ENCODE results near the gene M1AP.

M1AP gene

DNA sequence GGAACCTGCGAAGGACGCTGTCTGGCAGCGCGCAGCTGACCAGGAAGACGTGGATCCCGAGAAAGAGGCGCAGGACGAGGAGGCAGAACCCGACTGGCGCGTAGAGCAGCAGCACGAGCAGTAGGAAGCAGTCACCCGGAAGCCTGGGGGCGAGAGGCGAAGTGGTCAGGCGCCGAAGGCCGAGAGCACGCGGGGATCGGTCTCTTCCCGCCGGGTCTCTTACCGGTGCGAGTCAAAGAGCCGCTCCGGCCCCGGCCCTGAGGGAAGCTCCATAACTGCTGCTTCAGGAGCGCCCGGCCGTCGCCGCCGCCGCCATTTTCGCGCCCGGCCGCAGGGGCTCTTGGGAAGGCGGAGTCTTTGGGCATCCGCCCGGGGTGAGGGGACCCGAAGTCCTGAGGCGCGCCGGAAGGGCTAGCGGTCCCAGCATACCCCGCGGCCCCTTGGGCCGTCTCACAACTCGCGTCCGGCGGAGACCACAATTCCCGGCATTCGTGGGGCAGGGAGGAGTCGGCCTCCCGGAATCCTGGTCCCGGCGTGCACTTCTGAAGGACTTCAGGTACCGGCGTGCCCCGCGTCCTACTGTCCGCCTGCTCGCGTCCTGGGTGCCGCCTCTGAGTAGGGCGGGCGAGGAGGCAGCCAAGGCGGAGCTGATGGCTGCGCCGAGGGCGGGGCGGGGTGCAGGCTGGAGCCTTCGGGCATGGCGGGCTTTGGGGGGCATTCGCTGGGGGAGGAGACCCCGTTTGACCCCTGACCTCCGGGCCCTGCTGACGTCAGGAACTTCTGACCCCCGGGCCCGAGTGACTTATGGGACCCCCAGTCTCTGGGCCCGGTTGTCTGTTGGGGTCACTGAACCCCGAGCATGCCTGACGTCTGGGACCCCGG lies 118.5 kb downstream of the M1AP start, which contains the start of the genes AUP1 and HTRA2:
TSS of gene AUP1 (minus strand) at position 350 of the 882 bp plus-strand sequence. CDS start at position 273, 77 bp downstream.
TSS of gene HTRA2 (plus strand) at position 577 of the 882 bp plus-strand sequence. CDS start at position 651, 74 bp downstream.
- in situ Hi-C loops (cut with MboI; ENCODE audit: low sequenced_read_pairs) = loop anchor here (10.0 kb wide), 1 partner anchor 55 kb away; no protein-coding TSS in a partner anchor

DNA sequence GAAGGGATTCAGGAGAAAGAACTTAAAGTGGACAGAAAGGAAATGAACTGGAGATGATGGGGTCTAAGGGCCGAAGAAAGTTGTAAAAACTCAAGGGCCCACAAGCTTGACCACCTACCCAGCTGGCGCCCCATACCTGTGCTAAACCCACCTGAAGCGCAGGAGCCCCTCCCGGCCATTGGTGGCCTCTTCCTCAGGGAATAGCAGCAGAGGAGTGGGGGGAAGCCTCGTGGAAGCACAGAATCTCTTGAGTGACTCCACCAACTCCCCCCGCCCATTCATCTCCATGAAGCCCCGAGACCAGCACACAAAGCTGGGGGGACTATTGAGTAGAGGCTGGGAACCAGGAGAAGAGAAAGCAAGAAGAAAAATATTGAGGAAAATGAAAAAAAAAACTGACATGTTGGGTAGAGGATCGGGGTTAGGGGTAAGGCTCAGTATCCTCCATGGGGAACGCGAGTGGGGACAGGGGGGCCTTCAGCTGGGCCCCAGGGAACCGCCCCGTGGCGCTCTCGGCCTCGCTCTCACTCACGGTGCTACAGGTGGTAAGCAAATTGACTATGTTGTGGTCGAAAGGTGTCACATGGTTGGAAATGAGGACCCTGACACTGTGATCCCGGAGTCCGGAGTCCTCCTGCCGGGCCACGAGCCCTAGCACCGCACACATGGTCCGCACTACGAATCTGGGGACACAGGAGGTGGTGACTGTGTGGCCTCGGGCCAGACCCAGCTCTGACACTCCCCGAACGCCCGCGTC lies 119.4 kb downstream of the M1AP start:
- in situ Hi-C loops (cut with MboI; ENCODE audit: low sequenced_read_pairs) = no loop called here

DNA sequence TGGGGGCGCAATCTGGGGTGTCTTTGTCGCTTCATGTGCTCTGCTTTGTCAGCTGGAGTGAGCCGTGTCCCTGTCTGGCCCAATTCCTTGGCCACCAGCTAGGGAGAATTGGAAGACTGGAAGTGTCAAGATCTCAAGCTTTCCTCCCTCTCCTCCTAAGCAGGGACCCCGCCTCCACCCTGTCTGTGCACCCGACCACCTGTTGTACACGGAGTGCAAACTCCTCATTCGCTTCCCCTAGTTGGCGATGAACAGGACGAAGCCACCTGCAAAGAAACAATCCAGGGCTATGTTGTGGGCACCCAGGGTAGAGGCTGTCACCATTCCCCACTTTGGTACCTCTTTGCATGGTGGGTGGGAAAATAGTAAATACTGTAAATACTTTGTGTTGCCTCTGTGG lies 120.4 kb downstream of the M1AP start:
- in situ Hi-C loops (cut with MboI; ENCODE audit: low sequenced_read_pairs) = no loop called here

DNA sequence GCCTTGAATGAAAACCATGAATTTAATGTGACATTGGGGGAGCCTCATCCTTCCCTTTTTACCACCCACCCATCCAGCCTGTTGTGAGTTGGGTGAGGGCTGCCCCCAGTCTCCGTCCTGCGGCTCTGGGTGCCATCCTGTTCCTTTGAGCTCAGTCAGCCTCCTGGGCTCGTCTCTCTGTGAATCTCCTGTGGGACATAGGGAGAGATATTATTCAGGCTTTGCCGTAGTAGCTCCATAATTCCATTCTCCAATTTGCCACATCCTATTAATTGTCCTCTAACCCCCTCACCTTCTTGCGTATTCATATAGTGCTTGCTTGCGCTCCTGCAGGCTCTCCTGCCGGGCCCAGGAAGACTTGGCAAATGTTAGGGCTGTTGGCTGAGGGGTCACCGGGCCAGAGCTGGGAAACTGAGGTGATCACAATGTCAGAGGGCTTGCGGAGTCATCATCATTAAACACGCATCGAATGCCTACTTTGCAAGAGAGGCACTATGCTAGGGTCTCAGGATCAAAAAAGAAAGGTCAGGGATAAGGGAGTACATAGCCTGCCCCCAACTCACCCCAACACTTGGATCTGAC lies 121.4 kb downstream of the M1AP start:
- in situ Hi-C loops (cut with MboI; ENCODE audit: low sequenced_read_pairs) = no loop called here

DNA sequence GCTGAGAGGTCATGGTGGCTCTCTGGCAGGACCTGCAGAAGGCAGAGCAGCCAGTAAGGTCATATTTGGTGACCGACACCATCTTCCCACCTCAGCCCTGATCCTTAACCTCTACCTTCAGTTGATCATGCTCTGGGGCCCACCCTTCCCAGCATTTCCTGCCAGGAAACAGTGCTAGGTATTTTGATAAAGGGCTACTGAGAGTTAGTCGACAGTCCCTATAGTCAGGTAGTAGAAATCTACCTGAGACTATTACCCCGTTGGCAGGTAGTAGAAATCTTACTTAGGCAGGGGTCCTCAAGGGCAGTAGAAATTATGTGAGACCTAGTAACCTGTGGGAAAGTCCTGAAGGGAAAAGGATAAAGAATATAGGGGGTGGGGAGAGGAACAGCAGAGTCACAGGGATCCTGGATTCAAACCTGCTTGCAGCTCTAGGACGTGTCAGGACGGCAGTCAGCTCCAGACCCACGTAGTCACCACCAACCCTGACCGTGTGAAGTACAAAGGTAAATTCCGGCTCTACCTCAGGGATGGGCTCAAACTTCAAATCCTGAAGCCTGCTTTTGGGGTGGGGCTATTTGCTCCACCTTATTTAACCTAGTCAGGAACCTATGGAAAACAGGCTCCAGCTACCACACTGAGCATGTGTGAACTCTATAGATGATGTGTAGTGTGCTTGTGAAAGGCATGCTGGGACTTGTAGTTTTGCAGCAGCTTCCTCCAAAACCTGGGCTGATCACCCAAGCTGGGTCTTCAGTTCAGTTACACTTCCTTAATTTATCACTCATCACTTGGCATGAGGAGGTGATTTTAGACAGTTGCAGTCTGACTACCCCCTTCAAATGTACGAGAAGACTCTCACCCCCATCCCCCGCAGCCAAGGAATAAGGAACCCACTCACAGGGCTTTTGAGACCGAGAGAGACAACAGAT lies 122.1 kb downstream of the M1AP start, which contains the start of gene DQX1:
TSS of gene DQX1 (minus strand) at position 515 of the 932 bp plus-strand sequence. CDS start at position 13, 502 bp downstream.
- in situ Hi-C loops (cut with MboI; ENCODE audit: low sequenced_read_pairs) = no loop called here

DNA sequence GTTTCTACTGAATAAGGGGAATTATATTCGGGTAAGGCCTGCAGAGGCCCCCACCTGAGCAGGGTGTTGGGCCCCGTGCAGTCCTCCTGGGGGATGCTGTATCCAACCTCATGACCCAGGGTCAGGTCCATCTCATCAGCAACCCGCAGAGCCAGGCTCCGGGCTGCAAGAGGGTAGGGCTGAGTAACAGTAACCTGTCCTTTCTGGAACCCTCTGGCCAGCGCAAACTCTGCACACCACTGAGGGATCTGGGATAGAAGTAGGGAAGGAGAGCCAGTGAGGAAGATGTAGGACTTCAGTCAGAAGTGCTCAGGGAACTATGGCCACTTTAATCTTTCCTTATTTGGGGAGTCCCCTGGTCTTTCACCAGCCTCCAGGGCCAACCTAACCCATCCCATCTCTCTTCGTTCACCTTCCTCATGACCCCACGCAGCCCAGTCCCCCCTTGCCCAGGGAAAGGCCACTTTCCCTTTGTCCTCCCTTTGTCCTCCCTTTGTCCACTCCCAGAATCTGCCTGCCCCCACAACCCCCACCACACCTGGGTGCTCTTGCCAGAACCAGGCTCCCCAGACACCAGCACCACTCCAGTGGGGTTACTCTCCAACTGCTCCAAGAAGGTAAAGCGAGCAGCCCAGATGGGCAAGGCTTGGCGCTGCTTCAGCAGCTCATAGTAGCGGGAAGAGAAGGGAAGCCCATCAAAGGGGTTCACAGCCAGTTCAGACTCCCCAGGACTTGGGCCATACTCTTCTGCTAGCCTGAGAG lies 123.0 kb downstream of the M1AP start:
- in situ Hi-C loops (cut with MboI; ENCODE audit: low sequenced_read_pairs) = no loop called here

DNA sequence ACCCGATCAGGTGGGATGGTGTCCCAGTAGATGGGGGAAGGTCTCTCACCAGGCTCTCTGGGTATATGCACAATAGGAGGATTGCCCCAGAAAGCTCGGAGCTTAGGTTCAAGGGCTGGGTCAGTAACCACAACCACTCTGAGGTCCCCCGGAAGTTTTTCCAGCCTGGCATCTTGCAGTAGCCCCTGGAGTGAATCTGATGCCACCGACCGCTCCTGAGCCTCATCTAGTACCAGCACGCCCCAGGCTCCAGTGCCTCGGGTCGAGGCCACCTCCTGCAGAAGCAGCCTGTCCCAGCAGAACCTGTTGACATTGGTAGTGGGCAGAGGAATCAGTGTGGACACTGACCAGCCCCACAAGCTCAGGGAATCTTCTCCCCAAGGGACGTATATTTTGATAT lies 124.1 kb downstream of the M1AP start:
- in situ Hi-C loops (cut with MboI; ENCODE audit: low sequenced_read_pairs) = no loop called here

DNA sequence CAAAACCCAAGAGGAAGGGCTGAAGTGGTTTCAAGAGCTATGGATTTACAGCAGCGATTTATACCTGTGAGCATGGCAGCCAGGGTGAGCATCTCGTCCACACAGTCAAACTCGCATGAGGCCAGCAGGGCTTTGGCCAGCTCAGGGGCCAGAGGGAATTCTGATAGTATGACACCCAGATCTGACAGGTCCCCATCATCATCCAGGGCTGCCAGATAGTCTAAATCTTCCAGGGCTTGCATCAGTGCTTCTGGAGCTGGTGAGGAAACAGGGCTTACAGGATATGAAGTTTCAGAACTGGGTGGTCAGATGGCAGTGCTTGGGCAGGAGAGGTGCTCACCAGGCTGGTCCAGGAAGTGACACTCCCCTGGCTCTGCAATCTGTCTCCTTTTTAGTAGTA lies 125.6 kb downstream of the M1AP start:
- in situ Hi-C loops (cut with MboI; ENCODE audit: low sequenced_read_pairs) = no loop called here

DNA sequence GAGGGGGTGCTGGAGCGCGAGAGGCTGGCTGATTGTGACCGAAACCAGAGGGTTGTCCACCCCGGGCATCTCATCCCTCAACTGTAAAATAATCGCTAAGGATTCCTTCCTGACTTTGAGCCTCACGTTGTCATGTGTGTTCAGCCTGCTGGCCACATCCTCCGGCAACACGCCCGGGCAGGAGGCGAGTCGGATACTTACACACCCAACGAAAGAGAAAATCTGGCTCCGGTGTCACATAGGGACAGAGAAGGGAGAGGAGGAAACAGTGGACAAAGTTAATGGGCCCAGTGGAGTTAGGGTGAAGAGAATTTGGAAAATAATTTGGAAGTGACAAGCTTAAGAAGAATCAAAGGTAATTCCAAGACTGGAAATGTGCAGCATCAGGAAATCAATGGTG lies 131.5 kb downstream of the M1AP start:
- in situ Hi-C loops (cut with MboI; ENCODE audit: low sequenced_read_pairs) = no loop called here

DNA sequence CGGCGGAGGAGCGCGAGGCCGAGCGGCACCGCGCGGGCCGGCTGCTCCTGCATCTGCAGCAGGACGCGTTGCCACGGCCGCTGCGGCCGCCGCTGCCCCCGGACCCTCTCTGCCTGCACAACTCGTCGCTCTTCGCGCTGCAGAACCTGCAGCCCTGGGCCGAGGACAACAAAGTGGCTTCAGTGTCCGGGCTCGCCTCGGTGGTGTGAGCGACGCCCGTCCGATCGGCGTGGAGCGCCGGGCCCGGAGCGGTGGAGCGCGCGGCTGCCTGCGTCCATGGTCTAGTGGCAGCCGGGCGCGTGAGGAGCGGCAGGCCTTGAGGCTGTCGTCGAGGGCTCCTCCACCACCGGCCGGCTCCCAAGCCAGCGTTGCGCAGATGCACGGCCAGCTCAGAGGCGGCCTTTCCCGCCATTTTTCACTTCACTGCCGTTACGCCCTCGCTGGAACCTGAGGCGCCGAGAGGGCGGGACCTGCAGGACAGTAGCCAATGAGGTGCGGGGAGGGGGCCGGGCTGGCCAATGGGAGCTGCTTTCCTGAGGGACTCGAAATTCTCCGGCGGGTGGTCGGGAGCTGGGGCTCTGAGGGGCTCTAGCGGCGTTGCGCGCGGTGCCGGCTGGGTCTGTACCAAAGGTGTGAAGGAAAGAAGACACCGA lies 132.0 kb downstream of the M1AP start:
- in situ Hi-C loops (cut with MboI; ENCODE audit: low sequenced_read_pairs) = no loop called here

DNA sequence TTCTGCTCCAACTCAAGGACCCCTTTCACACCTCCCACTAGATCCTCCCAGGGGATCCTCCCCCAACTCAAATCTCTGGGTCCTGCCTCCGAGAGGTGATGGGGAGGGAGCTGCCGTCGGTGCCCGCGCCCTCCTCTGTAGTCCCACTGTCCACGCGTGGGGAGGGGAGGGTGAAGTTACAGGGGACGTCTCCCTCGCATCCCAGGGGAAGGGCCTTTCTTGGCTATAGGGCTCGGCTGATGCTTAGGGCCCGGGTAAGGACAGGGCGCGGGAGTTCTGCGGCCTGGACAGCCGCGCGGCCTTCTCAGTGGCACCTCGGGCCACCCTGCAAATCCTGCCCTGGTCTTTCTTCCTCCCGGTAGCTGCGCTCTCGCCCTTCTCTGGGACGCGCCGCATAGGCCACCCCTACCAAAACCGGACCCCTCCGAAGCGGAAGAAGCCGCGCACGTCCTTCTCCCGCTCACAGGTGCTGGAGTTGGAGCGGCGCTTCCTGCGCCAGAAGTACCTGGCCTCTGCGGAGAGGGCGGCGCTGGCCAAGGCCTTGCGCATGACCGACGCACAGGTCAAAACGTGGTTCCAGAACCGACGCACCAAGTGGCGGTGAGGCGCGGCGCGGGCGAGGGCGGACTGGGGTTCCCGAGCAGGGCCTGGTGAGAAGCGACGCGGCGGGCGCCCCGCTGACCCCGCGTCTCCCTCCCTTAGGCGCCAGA lies 132.7 kb downstream of the M1AP start:
- in situ Hi-C loops (cut with MboI; ENCODE audit: low sequenced_read_pairs) = no loop called here

DNA sequence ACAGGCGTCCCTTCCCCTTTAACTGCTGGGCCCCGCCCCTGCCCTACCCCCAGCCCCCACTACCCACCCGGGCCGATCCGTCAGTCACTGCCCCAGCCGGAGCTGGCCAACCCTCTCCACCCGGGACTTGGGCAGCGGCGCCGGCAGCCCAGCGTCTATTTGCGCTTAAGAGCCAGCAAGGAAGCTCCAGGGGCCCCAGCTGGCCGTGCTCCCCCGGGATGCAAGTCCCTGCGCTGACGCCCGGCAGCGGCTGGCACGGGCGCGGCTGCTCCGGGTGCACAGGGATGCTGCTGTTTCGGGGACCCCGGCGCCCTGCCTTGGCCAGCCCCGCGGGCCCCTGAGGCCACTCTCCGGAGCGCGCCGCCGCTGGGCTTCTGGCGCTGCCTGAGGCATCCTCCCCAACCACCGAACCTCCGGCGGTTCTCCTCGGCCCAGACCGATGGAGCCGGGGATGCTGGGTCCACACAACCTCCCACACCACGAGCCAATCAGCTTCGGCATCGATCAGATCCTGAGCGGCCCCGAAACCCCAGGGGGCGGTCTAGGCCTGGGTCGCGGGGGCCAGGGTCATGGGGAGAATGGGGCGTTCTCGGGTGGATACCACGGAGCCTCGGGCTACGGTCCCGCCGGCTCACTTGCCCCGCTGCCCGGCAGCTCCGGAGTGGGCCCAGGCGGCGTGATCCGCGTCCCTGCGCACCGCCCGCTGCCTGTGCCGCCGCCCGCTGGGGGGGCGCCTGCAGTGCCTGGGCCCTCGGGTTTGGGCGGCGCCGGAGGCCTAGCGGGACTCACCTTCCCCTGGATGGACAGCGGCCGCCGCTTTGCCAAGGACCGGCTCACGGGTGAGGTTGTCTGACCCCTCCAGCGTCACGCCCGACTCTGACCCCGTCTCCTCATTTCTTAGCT lies 133.5 kb downstream of the M1AP start, which contains the start of gene TLX2:
TSS of gene TLX2 (plus strand) at position 83 of the 903 bp plus-strand sequence. CDS start at position 440, 357 bp downstream.
- in situ Hi-C loops (cut with MboI; ENCODE audit: low sequenced_read_pairs) = no loop called here

DNA sequence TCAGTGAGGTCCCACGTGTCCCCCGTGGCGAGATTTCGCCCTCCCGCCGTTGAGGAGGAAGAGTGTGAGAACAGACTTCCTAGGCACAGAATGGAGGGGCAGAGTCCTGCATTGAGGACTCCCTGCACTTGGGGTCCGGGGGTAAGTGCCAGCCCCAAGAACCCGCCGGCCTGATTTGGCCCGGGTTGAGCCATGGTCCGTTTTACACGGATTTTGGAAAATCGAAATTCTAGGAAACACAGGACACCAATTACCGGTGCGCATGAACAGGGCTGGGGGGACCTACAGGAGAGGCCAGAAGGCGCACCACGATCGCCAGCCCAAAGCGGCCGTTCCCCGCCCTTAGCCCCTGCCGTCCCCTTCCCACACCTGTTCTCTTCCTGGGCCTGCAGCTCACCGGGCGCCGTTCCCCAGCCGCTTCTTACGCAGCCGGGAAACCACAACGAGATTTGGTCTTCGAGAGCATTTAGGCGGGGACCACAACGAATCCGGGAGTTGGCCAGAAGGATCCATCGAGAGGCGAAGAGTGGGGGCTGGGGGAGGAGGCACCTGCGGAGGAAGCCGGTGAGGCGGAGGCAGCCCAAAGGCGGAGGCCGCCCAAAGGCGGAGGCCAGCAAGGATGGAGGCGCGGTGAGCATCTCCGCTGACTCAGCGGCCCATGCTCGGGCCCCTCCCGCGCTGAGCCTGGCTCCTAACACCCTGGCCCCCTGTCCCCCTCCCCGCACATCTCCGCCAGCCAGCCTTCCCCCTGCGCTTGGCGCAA lies 134.3 kb downstream of the M1AP start:
- in situ Hi-C loops (cut with MboI; ENCODE audit: low sequenced_read_pairs) = no loop called here

DNA sequence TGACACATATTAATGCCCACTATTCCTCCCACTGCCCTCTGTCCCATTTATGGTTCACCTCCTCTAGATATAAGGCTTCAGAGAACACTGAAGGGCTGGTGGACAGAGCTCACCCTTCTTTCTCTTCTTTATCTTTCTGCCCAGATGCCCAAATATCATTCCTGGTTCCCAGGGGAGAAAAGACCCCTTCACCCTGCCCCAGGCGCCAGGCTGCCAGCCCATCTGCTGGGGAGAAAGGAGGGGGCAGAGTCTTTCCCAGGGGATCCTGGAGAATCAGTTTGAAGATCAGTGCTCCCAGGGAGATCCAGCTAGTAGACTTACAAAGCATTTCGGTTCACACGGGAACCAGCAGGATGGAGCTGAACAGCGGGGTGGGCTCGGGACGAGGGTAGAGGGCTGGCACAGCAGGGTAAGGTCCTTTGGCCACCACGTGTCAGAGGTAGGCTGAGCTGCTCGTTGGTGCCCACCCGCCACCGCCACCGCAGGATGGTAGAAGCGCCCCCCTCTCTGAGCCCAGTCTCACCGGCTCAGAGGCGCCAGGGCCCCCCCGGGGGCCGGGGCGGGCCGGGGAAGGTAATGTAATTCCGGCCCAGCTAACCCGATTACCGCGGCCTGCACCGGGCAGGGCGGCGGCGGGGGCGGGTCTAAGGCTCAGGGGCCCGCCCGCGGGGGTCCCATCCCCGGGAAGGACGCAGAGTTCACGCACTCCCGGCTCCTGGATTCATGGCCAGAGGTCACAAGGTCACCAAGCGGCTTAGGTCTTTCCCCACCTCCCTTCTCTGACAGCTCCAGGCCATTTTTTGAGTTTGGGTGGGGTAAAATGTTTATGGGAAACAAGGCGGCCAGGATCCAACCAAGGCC lies 135.2 kb downstream of the M1AP start:
- in situ Hi-C loops (cut with MboI; ENCODE audit: low sequenced_read_pairs) = no loop called here

Measured in HL-60/S4 treated with phorbol 12-myristate 13-acetate at 8.2 ng/mL for 4 days and 3 days (cell line).